ENCODE measurements around the gene ZNF556.

ZNF556 gene

GRCh38 chr19:2917275-2918184 lies 50.4 kb downstream of the ZNF556 start:
- no peak for TF ChIP-seq EZH2 (IDR thresholded peaks at IDR 0.05; ENCODE audit: borderline replicate concordance, low read depth, low read length, severe bottlenecking)
- TF ChIP-seq, protein P1, sequence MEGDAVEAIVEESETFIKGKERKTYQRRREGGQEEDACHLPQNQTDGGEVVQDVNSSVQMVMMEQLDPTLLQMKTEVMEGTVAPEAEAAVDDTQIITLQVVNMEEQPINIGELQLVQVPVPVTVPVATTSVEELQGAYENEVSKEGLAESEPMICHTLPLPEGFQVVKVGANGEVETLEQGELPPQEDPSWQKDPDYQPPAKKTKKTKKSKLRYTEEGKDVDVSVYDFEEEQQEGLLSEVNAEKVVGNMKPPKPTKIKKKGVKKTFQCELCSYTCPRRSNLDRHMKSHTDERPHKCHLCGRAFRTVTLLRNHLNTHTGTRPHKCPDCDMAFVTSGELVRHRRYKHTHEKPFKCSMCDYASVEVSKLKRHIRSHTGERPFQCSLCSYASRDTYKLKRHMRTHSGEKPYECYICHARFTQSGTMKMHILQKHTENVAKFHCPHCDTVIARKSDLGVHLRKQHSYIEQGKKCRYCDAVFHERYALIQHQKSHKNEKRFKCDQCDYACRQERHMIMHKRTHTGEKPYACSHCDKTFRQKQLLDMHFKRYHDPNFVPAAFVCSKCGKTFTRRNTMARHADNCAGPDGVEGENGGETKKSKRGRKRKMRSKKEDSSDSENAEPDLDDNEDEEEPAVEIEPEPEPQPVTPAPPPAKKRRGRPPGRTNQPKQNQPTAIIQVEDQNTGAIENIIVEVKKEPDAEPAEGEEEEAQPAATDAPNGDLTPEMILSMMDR (IDR thresholded peaks at IDR 0.05; ENCODE audit: borderline replicate concordance, extremely low read depth, low read length, poor library complexity, severe bottlenecking), result no peak
- H3K4me2 ChIP-seq (ENCODE audit: insufficient read depth, low read length), result no peak overlapping the region

GRCh38 chr19:2922987-2923386 lies 55.9 kb downstream of the ZNF556 start:
- no peak overlapping the region for H3K9ac ChIP-seq (ENCODE audit: low read depth, low read length)
- no peaks in the 10 kb centered on the region for H3K79me2 ChIP-seq (ENCODE audit: insufficient read depth, low read length)
- no peak overlapping the region for H3K27ac ChIP-seq (ENCODE audit: low read length)
- DNase-seq (no peak), ATAC-seq (ENCODE audit: insufficient read depth, low read depth) (no peak)
- no peak overlapping the region for H2AFZ ChIP-seq (ENCODE audit: low read depth, low read length)
- H3K9me3 ChIP-seq (ENCODE audit: insufficient read depth, low read length, severe bottlenecking), result no peaks in the 10 kb centered on the region
- no peaks in the 10 kb centered on the region for H3K4me1 ChIP-seq (ENCODE audit: insufficient read depth, low read length)
- H3K4me3 ChIP-seq (ENCODE audit: low read depth in 1 of 2, low read length in 2 of 2), result no peak overlapping the region
- TF ChIP-seq EZH2 (IDR thresholded peaks at IDR 0.05; ENCODE audit: borderline replicate concordance, low read depth, low read length, severe bottlenecking), result no peak
- H3K36me3 ChIP-seq (ENCODE audit: insufficient read depth, low read length), result peaks cover 16% of the 10 kb centered on the region
- H4K20me1 ChIP-seq (ENCODE audit: insufficient read depth, low read length), result no peaks in the 10 kb centered on the region
- H3K4me2 ChIP-seq (ENCODE audit: insufficient read depth, low read length), result no peak overlapping the region
- H3K27me3 ChIP-seq (ENCODE audit: insufficient read depth, low read length, poor library complexity), result no peaks in the 10 kb centered on the region

More at GRCh38 chr19:2917275-2918184, 50.4 kb downstream of the ZNF556 start:
- no peak overlapping the region for H3K4me3 ChIP-seq (ENCODE audit: low read depth in 1 of 2, low read length in 2 of 2)
- ATAC-seq (ENCODE audit: insufficient read depth, low read depth) (no peak), DNase-seq (no peak)
- H3K9me3 ChIP-seq (ENCODE audit: insufficient read depth, low read length, severe bottlenecking), result no peaks in the 10 kb centered on the region
- H3K9ac ChIP-seq (ENCODE audit: low read depth, low read length), result no peak overlapping the region
- H3K36me3 ChIP-seq (ENCODE audit: insufficient read depth, low read length), result peaks cover 37% of the 10 kb centered on the region
- no peaks in the 10 kb centered on the region for H3K27me3 ChIP-seq (ENCODE audit: insufficient read depth, low read length, poor library complexity)
- no peak overlapping the region for H3K27ac ChIP-seq (ENCODE audit: low read length)
- H3K4me1 ChIP-seq (ENCODE audit: insufficient read depth, low read length), result no peaks in the 10 kb centered on the region
- H2AFZ ChIP-seq (ENCODE audit: low read depth, low read length), result no peak overlapping the region
- H4K20me1 ChIP-seq (ENCODE audit: insufficient read depth, low read length), result no peaks in the 10 kb centered on the region
- H3K79me2 ChIP-seq (ENCODE audit: insufficient read depth, low read length), result peaks cover 7% of the 10 kb centered on the region; the same call in 1 of the 2 replicates

- no peak overlapping the region for H2AFZ ChIP-seq (ENCODE audit: low read depth, low read length)
- H3K4me1 ChIP-seq (ENCODE audit: insufficient read depth, low read length), result no peaks in the 10 kb centered on the region
- no peaks in the 10 kb centered on the region for H3K79me2 ChIP-seq (ENCODE audit: insufficient read depth, low read length)
- TF ChIP-seq EZH2 (IDR thresholded peaks at IDR 0.05; ENCODE audit: borderline replicate concordance, low read depth, low read length, severe bottlenecking), result no peak
- TF ChIP-seq, protein P1 (IDR thresholded peaks at IDR 0.05; ENCODE audit: borderline replicate concordance, extremely low read depth, low read length, poor library complexity, severe bottlenecking), result no peak
- no peaks in the 10 kb centered on the region for H3K27me3 ChIP-seq (ENCODE audit: insufficient read depth, low read length, poor library complexity)
- no peak overlapping the region for H3K4me3 ChIP-seq (ENCODE audit: low read depth in 1 of 2, low read length in 2 of 2)
- no peaks in the 10 kb centered on the region for H4K20me1 ChIP-seq (ENCODE audit: insufficient read depth, low read length)
- no peak overlapping the region for H3K27ac ChIP-seq (ENCODE audit: low read length)
- no peak for DNase-seq
- ATAC-seq (ENCODE audit: insufficient read depth, low read depth), result no peak
- peaks cover 14% of the 10 kb centered on the region for H3K36me3 ChIP-seq (ENCODE audit: insufficient read depth, low read length)
- no peak overlapping the region for H3K4me2 ChIP-seq (ENCODE audit: insufficient read depth, low read length)
- no peaks in the 10 kb centered on the region for H3K9me3 ChIP-seq (ENCODE audit: insufficient read depth, low read length, severe bottlenecking)
- H3K9ac ChIP-seq (ENCODE audit: low read depth, low read length), result no peak overlapping the region
Observed at GRCh38 chr19:2923510-2923909, 56.4 kb downstream of the ZNF556 start.

DNA sequence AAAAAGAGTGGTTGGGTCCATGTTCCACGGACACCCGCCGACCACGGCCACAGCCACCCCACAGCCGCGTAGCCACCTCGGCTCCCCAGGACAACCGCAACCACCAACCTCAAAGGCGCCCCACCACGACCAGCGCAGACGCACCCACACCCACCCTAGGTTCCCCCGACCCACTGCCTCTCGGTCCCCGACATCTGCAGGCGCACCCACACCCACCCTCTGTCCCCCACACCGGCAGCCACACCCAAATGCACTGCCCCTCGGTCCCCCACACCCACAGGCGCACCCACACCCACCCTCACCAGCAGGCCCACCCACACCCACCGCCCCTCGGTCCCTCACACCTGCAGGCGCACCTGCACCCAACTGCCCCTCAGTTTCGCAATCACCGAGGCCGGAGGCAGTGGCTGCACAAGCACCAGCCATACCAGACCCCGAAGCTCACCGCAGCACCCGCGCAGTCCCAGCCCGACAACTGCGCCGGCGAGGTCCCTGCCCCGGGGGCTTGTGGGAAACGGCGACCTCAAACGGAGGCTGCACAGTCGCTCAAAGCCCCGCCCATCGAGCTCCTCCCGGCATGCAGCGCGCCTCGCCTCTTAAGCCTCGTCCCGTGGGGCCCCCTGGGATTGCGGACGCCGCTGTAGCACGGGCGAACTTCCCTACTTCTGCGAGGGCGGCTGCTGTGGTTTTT lies 59.4 kb downstream of the ZNF556 start:
- Histone ChIP-seq H3K4me3 (ENCODE audit: low read depth in 1 of 2, low read length in 2 of 2) (no peak overlapping the region), H3K4me1 (ENCODE audit: insufficient read depth, low read length) (no peaks in the 10 kb centered on the region), H4K20me1 (ENCODE audit: insufficient read depth, low read length) (no peaks in the 10 kb centered on the region), H3K27ac (ENCODE audit: low read length) (no peak overlapping the region), H3K4me2 (ENCODE audit: insufficient read depth, low read length) (no peak overlapping the region), H2AFZ (ENCODE audit: low read depth, low read length) (no peak overlapping the region), H3K36me3 (ENCODE audit: insufficient read depth, low read length) (peaks cover 8% of the 10 kb centered on the region), H3K27me3 (ENCODE audit: insufficient read depth, low read length, poor library complexity) (no peaks in the 10 kb centered on the region), H3K79me2 (ENCODE audit: insufficient read depth, low read length) (no peaks in the 10 kb centered on the region), H3K9ac (ENCODE audit: low read depth, low read length) (no peak overlapping the region), H3K9me3 (ENCODE audit: insufficient read depth, low read length, severe bottlenecking) (no peaks in the 10 kb centered on the region)
- no peak for ATAC-seq (ENCODE audit: insufficient read depth, low read depth)
- TF ChIP-seq EZH2 (IDR thresholded peaks at IDR 0.05; ENCODE audit: borderline replicate concordance, low read depth, low read length, severe bottlenecking), result no peak
- TF ChIP-seq, protein P1 (IDR thresholded peaks at IDR 0.05; ENCODE audit: borderline replicate concordance, extremely low read depth, low read length, poor library complexity, severe bottlenecking), result no peak
- DNase-seq, result no peak

Data from DND-41 (cell line).